Testis (tissue), 3 donors: ENCODE results near the gene CHST5. TPM values are rescaled to one million over a fixed set of nuclear protein-coding genes. Genes with fewer than 3 reads are reported as not detected.
A peak's percentile ranks its signal among the peaks of the same experiment; 100 is the strongest.

Source experiments
- DNase-seq: peaks from one replicate; pipeline ENCODE4 v3.0.0-alpha.2; 2019
- H3K27ac ChIP-seq, 2 donors: fragments of 200-600 bp; sonication (generic); one replicate each; pipeline ENCODE4 v1.5.1; 2019
- H3K27me3 ChIP-seq: fragments of 200-600 bp; sonication (generic); one replicate; pipeline ENCODE4 v1.5.1; 2019
- H3K36me3 ChIP-seq: fragments of 200-600 bp; sonication (generic); one replicate; pipeline ENCODE4 v1.5.1; 2017; ENCODE audit warnings: low read depth; ENCODE audit errors: missing control alignments
- H3K4me1 ChIP-seq: fragments of 200-600 bp; sonication (generic); one replicate; pipeline ENCODE4 v1.5.1; 2019
- H3K4me3 ChIP-seq, 2 donors: fragments of 200-600 bp; sonication (generic); one replicate each; pipeline ENCODE4 v1.5.1; 2017 to 2019
- H3K9me3 ChIP-seq: fragments of 200-600 bp; sonication (generic); one replicate; pipeline ENCODE4 v1.5.1; 2017
- POLR2A ChIP-seq: fragments of 450-650 bp; IDR thresholded peaks from one replicate; pipeline ENCODE4 v1.6.1; 2017; ENCODE audit warnings: antibody characterized with exemption, mild to moderate bottlenecking, moderate library complexity
- WGBS, 2 donors: methylation state at CpG; one replicate each; pipeline ENCODE4 v1.1.5; 2018; 5-methylcytosine and 5-hydroxymethylcytosine counted together
- intact Hi-C: fragments of 100-400 bp; cut with DNase I; formaldehyde crosslinking; loops from one replicate; pipeline ENCODE4 v1.15.1; 2023; ENCODE audit warnings: low total_unique reads
- polyA plus RNA-seq: library from polyadenylated mRNA; stranded (reverse); fragments of 350-450 nt; fragmentation: Illumina TruSeq; extraction: RNeasy Lipid Tissue Mini Kit (QIAGEN cat#74804); gene quantifications from one replicate; pipeline ENCODE4 v1.2.3, GENCODE V29; 2014; ENCODE audit warnings: low read depth, low replicate concordance; ENCODE audit not compliant: insufficient read depth
- total RNA-seq, 2 donors: library from RNA; depleted of rRNA; stranded (reverse); fragments of >200 nt; gene quantifications; one replicate each; pipeline ENCODE4 v1.2.3, GENCODE V29; 2016
- TF ChIP-seq, protein P1 (sequence below), 3 experiments: fragments of 450-650 bp in 2 of 3; fragments of 200-600 bp in 1 of 3; sonication (generic) in 1 of 3; IDR thresholded peaks; one replicate each; pipeline ENCODE4 v1.5.1; 2016 to 2019; ENCODE audit warnings: antibody characterized with exemption in 3 of 3, mild to moderate bottlenecking in 2 of 3, moderate library complexity in 1 of 3

Gene CHST5
- total and polyA plus RNA-seq, 3 donors from 2014 or later = 0.26 to 0.74 (median 0.55) TPM

DNA sequence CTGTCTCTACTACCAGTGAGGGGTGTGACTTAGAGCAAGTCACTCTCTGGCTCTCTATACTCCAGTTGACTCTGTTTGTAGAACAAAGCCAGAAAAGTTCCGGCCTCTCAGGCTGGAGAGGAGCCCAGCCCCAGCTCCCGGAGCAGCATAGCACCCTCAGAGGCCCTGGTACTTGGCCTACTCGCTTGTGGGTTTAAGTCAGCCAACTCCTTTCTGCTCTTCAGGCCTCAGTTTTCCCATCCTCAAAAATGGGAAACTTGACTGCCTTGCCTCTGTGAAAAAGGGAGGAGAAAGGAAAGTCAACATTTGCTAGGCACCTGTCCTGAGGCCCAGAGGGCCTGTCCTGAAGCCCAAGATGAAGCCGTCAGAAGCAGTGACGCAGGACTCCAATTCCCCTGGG, 41.7 kb downstream of the CHST5 start:
- DNase-seq = no peak
- Histone ChIP-seq H3K27me3 (no peaks in the 10 kb centered on the region), H3K36me3 (no peaks in the 10 kb centered on the region), H3K4me1 (no peaks in the 10 kb centered on the region), H3K27ac (no peak overlapping the region), H3K9me3 (no peaks in the 10 kb centered on the region), H3K4me3 (peak overlapping the region in 1 of 2 donors; percentile 30)
- WGBS, 2 donors = 38 to 50% methylated on average over 5 of the region's 5 CpGs
- TF ChIP-seq POLR2A = no peak
- TF ChIP-seq, protein P1, sequence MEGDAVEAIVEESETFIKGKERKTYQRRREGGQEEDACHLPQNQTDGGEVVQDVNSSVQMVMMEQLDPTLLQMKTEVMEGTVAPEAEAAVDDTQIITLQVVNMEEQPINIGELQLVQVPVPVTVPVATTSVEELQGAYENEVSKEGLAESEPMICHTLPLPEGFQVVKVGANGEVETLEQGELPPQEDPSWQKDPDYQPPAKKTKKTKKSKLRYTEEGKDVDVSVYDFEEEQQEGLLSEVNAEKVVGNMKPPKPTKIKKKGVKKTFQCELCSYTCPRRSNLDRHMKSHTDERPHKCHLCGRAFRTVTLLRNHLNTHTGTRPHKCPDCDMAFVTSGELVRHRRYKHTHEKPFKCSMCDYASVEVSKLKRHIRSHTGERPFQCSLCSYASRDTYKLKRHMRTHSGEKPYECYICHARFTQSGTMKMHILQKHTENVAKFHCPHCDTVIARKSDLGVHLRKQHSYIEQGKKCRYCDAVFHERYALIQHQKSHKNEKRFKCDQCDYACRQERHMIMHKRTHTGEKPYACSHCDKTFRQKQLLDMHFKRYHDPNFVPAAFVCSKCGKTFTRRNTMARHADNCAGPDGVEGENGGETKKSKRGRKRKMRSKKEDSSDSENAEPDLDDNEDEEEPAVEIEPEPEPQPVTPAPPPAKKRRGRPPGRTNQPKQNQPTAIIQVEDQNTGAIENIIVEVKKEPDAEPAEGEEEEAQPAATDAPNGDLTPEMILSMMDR (IDR thresholded peaks at IDR 0.05) = no peak
- intact Hi-C loops = no loop called here

DNA sequence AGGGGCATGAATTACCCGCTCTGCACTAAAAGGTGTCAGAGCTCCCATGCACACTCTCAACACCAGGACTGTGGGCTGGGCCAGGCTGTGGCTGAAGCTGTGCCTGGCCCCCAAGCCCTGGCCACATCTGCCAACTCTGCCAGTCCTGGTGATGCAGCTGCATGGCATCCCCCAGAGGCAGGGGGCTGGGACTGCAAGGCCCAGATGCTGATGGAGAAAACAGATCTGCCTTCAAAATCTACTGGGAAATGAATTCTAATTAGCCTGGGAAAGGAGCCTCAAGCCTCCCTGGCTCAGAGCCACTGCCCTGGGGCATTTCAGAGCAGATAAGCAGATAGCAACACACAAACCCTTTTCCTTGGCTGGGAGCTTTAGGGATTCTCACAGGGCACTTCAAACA, 44.0 kb downstream of the CHST5 start:
- Histone ChIP-seq H3K9me3 (no peaks in the 10 kb centered on the region), H3K27me3 (no peaks in the 10 kb centered on the region), H3K27ac (no peak overlapping the region), H3K4me1 (peaks cover 4% of the 10 kb centered on the region), H3K4me3 (no peak overlapping the region), H3K36me3 (no peaks in the 10 kb centered on the region)
- no peak for DNase-seq
- TF ChIP-seq, protein P1 (IDR thresholded peaks at IDR 0.05) = no peak
- TF ChIP-seq POLR2A = no peak
- intact Hi-C loops = no loop called here
- 93% methylated on average over 1 of the region's 1 CpG; no CpG with 5 or more reads in 1 of the 2 donors for WGBS, 2 donors

DNA sequence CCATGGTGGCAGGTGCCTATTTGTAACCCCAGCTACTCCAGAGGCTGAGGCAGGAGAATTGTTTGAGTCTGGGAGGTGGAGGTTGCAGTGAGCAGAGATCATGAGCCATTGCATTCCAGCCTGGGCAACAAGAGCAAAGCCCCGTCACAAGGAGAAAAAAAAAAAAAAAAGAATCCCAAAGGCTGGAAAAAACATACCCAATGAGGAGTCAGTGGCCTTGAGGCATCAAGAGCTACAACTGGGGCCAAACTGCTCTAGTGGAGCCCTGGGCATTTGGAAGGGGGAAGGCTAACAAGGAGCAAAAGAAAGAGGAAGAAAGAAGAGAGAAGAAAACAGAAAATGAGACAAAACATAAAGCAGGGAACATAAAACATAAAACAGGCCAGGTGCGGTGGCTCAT, 47.6 kb downstream of the CHST5 start:
- intact Hi-C loops = no loop called here

DNA sequence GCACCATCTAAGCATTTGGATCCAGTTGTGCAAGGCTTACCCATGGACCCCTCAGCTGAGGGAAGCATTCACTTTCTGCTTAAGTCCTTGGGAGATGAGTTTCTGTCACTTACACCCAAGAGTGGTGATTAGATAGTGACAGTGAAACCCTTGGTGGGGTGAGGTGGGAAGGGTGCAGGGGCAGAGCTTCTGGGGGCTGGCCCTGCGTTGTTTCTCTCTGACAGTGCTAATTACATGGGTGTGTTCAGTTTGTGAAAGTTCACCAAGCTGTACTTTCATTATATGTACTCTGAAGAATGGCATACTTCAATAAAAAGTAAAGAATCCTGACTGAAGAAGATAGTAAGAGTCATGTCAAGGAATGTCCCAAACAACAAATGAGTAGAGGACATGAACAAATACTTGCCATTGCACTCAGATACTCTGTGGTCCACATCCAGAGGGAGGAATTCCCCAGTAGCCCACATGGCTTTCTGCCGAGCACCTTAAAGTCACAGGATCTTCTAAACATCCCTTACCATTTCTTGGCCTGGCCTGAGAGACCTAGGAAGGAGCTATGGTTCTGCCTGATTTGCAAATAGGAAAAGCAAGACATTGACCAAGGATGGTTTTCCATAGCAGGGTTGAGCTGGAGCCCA, 49.1 kb downstream of the CHST5 start:
- TF ChIP-seq, protein P1 (IDR thresholded peaks at IDR 0.05) = no peak
- no peak for TF ChIP-seq POLR2A
- no peaks in the 10 kb centered on the region for H3K36me3 ChIP-seq
- no peak overlapping the region for H3K4me3 ChIP-seq
- WGBS, 2 donors = 82 to 83% methylated on average over 2 of the region's 2 CpGs
- H3K27me3 ChIP-seq = no peaks in the 10 kb centered on the region
- no peak for DNase-seq
- no peaks in the 10 kb centered on the region for H3K9me3 ChIP-seq
- intact Hi-C loops = no loop called here
- no peak overlapping the region for H3K27ac ChIP-seq
- H3K4me1 ChIP-seq = peaks cover 4% of the 10 kb centered on the region

More for the DNA sequence above, 47.6 kb downstream of the CHST5 start:
- TF ChIP-seq, protein P1 (IDR thresholded peaks at IDR 0.05) = no peak
- TF ChIP-seq POLR2A = no peak
- Histone ChIP-seq H3K27ac (no peak overlapping the region), H3K36me3 (no peaks in the 10 kb centered on the region), H3K27me3 (no peaks in the 10 kb centered on the region), H3K4me3 (no peak overlapping the region), H3K9me3 (no peaks in the 10 kb centered on the region), H3K4me1 (peaks cover 4% of the 10 kb centered on the region)
- DNase-seq = no peak
- 72 to 76% methylated on average over 2 of the region's 2 CpGs for WGBS, 2 donors
